G401 (cell line): ENCODE data around the gene CYP24A1. TPM values are rescaled to one million over a fixed set of nuclear protein-coding genes. Genes with fewer than 3 reads are reported as not detected.

ENCODE experiments used
- DNase-seq: peaks from one replicate; pipeline ENCODE4 v3.0.0-alpha.2; 2015; ENCODE audit warnings: low spot score
- in situ Hi-C: cut with HindIII; loops from 2 replicates; pipeline ENCODE4 v1.10.0; 2016; ENCODE audit warnings: low sequenced_read_pairs, mixed read lengths
- total RNA-seq: library from RNA; depleted of rRNA; stranded (reverse); fragments of >200 nt; shearing (Covaris generic); gene quantifications from 2 replicates; pipeline ENCODE4 v1.2.3, GENCODE V29; 2014

CYP24A1 gene
- total RNA-seq, 1 experiment from 2014 or later: 0.27 TPM

DNA sequence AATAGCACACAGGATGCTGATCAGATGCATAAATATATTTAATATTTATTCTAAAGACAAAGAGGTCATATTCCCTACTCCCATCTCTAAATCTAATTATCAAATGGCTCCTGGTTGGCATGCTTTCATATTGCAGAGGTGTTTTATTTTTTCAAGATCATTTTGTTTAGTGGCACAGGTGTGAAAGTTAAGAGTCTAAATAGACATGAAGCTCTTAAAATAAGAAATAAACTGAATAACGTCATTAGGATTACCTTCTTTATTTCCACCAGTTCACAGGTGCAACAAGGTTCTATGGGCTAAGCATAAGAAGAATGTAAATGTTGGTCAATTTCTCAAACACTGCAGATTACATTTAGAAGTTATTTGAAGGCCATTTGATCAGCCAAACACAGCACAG is 7.1 kb upstream of the CYP24A1 start:
- in situ Hi-C loops: no loop called here
- DNase-seq: no peak

DNA sequence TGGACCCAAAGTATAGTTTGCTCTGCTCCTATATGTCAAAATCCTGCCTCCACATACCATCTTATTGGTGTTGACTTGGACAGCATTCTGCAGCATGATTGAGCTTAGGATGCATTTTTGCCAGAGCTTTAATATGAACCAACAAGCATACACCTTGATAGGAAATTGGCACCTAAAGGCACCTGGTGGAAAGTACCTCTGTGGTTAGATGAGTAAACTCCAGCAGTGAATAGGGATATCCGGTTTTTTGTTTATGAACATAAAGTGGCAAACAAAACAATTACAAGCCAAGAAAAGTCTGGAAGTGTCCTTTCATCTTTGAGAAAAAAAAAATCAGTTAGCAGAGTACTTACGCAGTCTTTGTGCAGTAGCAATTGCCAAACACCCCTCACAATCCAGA is 6.2 kb upstream of the CYP24A1 start:
- no peak for DNase-seq
- in situ Hi-C loops: no loop called here

DNA sequence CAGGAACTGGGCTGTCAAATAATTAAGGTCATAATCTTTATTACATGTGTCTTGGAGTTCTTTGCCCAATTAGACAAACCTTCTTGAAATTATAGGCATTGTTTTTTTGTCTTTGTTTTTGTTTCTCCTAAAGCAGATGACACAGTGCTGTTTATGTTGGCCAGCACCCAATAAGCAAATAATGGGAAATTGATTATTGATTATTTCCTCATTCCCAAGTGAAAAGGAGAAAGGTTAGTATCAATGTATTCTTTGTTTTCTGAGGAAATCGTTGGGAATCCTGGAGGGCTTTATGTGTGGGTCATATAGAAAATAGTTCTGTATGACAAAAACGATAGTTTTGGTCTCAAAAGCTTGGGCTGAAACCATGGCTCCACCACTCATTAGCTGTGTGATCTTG is 4.5 kb upstream of the CYP24A1 start:
- no peak for DNase-seq
- in situ Hi-C loops: no loop called here

DNA sequence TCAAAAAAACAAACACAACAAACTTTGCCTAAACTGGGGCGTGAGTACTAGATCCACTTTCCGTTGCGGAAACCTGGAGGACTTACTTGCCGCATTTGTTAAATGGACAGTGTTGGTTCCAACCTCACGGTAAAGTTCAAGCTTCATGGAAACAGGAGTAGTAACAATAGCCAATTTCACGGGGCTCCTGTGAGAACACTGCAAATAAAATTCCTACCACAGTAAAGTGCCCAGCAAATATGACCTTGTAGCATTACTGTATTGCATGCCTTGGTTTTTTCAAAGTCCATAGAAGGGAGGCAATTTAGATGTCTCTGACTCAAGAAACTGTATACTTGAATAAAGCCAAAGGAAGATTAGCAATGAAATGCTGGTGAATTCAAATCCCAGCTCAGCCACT is 3.6 kb upstream of the CYP24A1 start:
- in situ Hi-C loops: no loop called here

DNA sequence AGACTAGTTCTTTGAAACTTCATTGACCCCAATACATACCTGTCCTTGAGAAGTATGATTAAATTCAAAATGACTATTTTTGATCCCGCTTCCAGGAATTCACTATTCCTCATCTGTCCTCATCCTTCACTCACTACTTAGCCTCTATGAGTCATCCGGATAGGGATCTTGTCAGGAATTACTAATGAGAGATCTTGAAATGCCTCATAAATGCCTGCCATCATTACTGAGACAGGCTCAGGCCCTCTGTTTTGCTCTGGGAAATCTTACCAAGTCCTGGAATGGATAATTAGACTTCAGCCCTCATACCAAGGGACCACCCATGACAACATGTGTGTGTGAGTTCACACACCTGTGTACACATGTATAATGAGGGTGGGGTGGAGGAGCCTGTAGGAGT is 2.8 kb upstream of the CYP24A1 start:
- in situ Hi-C loops: no loop called here
- DNase-seq: no peak

More for the DNA sequence above, 3.6 kb upstream of the CYP24A1 start:
- DNase-seq: no peak

DNA sequence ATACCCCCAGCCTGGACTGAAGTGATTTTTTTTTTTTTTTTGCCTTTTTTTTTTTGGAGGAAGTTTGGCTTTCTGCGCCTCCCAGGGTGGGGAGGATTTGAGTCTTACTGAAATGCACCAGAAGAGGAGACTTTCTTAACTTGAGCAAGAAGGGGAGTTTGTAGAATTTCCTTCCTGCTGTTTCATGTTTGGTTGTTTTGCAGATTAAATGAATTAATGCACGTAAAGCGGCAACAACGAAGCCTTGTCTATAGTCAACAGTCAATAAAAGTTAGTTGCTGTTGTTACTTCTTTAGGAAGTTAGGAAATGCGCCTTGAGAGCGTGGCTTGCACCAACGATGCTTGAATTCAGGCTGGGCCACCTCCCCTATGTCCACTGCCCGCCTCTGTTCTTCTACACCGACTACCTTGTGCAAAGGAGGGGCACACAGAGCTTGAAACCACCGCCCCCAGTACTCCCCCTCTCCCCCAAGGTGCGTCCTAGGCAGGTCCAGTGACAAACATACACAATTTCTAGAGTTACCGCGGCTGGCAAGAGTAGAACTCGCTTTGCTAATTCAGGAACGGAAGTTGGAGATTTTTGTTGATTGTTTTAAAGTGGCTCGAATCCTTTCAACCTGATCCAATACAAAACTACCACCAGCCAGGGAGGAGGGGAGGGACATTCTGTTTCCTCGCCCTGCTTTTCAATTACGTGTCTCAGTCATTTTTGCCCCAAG is 830 bp upstream of the CYP24A1 start:
- in situ Hi-C loops: no loop called here
- no peak for DNase-seq

DNA sequence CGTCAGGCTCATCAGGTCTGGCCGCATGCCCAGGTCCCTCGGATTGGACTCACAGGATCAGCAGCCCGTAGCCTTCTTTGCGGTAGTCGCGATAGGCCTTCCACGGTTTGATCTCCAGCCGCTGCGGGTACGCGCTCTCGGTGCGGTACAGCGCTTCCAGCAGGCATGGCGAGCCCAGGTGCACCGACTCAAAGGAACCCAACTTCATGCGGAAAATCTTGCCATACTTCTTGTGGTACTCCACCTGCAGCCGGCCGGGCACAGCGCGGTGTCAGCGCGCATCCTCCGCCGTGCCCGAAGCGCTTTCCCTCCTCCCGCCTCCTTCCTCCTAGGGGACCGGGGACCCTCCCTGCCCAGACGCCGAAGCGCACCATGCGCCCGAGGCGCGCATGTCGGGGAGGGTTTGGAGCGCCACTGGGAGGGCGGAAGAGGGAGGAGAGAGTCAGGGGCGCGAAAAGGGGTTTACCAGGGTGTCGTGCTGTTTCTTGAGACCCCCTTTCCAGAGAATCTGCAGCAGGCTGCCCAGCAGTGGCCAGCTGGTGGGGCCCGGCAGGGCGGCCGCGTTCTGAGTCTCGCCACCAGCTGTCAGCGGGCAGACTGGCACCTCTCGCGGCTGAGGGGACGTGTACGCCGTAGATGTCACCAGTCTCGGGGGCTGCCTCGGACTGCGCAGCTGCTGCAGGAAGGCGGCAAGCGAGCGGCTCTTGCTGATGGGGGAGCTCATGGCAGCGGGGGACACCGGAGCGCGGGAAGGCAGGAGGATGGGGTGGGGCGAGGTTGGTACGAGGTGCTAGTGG is 732 bp downstream of the CYP24A1 start:
- no peak for DNase-seq
- in situ Hi-C loops: no loop called here

DNA sequence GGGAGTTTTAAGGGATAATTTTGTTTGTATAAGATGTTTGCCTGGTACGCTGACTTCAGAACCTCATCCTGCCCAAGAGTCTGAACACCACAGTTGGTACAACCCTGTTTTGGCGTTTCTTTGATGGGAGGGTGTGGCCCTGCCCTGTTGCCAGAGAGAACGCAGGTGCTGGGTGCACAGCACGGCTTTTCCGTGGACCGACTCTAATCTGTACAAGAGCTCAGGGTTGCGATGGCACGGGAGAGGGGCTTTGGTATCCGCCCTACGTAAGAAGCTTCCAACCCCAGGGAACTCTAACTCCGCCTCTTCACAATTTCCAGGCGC is 1.3 kb downstream of the CYP24A1 start:
- in situ Hi-C loops: no loop called here
- no peak for DNase-seq

DNA sequence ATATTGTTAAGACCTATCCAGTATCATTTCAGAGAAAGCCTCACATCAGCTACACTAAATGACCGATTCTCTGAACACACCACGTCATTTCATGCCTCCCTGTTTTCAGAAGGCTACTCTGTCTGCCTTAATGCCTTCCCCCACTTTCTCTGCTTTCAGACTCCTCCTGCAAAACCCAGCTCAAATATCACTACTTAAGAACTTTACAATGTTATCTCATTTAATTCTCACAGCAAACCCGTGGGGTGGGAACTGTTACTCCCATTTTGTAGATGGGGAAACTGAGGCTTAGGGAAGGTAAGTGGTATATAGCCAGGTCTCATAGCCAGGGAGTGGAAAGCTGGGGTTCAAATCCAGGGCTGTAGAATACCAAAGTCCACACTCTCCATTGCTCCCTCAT is 2.8 kb downstream of the CYP24A1 start:
- in situ Hi-C loops: no loop called here
- DNase-seq: no peak

DNA sequence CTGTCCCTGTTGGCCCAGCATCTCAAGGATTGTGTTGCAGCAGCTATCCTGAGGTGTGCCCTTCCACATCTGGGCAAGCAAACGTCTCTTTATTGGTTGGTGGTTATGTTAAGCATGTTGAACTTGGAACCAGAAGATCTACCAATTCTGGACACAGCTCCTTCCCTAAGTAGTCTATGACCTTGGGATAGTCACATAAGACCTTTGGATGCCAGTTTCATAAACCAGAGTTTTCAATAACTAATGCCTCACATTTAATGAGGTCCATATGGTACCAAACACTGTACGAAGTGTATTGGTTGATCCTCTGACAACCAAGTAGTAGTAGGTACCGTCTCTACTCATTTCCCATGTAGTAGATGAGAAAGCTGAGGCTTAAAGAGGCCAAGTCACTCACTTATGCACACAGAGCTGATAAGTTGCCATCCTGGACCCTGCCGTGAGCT is 3.7 kb downstream of the CYP24A1 start:
- no peak for DNase-seq
- in situ Hi-C loops: no loop called here

DNA sequence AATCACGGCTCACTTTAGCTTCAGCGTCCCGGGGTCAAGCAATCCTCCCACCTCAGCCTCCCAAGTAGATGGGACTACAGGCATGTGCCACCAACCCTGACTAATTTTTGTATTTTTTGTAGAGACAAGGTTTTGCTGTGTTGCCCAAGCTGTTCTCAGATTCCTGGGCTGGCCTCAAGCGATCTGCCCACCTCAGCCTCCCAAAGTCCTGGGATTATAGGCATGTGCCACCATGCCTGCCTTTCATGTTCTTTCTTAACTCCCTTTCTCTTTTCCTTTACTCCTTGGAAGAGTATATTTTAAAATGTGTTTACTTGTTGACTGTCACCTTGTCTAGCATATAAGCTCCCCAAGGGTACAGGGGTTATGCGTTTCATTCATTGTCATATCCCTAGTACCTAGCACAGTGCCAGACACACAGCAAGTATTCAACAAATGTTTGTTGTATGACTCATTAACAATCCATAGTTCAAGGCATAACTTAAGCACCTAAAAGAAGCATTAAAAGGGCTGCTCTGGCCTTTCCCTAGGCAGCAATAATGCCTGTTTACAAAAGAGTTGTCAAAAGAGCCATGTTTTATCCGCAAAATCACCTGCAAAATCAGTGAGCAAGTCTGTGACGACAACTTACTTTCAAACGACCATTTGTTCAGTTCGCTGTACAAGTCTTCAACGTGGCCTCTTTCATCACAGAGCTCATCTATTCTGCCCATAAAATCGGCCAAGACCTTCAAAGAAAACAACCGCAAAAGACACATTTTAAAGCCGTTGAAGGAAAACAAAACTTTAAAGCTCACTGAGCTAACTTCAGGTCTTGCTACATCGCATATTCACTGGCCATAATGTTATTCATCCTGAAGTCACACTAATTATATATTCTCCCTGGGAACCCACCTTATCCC is 4.6 kb downstream of the CYP24A1 start:
- DNase-seq: no peak
- in situ Hi-C loops: no loop called here

DNA sequence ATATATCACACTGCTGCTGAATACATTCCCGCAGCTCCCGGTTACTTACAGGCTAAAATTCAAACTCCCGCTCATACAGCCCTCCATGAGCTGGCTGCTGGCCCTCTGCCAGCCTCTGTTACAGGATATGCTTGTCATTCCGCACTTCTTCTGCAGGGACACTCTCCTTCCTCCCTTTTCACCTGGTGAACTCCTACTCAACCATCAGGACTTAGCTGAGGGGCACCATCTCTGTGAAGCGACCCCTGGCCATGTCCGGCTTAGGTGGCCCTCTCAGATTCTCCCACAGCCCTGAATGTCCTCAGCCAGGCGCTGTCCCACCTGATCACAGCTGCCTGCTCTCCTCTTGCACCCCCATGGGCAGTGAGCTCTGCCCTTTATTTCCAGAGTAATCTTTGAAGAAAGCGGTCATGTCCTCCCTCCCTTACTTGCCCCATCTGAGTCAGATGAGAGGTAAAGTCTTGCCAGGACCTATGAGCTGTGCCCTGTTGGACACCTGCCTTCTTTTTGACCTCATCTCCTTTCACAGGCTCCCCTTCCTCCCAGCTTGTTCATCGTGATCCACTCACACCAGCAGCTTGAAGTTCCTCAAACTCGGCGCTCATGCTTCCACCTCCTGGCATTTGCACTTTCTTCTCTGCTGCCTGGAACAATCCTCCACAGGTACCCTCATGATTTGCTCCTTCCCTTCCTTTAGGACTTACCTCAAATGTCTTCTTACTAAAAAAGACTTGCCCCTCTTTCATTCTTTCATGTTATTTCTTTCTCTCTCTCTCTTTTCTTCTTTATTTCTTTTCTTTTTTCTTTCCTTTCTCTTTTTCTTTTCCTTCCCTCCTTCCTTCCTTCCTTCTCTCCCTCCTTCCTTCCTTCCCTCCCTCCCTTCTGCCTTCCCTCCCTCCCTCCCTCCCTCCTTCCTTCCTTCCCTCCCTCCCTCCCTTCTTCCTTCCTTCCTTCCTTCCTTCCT is 5.6 kb downstream of the CYP24A1 start:
- no peak for DNase-seq

DNA sequence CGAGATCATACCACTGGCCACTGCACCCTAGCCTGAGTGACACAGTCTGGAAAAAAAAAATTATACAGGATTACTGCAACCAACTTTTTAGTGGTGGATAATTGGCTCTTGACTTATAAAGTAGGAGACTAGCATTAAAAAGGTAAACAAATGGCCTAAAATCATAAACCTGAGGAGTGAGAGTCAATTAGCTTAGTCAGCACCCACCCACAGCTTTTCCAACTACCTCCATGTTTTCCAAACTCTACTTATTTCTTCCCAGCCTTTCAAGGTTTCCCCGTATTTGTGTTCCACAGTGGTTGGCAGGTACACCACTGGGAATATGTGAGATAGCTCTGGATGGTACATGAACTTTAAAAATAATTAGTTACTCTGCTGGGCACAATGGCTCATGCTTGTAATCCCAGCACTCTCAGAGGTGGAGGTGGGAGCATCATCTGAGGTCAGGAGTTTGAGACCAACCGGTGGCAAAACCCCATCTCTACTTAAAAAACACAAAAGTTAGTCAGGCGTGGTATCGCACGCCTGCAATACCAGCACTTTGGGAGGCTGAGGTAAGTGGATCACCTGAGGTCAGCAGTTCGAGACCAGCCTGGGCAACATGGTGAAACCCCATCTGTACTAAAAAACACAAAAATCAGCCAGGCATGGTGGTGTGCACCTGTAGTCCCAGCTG is 6.7 kb downstream of the CYP24A1 start:
- DNase-seq: no peak
- in situ Hi-C loops: no loop called here

More for the DNA sequence above, 5.6 kb downstream of the CYP24A1 start:
- in situ Hi-C loops: no loop called here

DNA sequence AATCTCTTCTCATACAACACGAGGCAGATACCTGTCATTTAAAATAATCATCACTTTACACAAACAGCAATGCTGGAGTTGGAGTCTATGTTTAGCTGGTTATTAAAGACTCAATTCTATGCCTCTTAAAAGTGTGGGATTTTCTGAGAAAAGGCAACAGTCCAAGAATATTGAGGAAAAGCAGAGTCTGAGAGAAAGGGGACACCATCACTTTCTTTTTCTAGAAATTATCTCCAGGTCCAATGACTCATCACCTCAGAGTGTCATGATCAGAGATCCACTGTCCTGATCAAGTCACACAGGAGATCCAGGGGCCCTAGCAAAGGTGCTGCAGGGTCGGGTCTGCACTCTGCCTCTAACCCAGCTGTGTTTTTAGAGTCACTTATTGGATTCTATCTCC is 8.0 kb downstream of the CYP24A1 start:
- in situ Hi-C loops: no loop called here

DNA sequence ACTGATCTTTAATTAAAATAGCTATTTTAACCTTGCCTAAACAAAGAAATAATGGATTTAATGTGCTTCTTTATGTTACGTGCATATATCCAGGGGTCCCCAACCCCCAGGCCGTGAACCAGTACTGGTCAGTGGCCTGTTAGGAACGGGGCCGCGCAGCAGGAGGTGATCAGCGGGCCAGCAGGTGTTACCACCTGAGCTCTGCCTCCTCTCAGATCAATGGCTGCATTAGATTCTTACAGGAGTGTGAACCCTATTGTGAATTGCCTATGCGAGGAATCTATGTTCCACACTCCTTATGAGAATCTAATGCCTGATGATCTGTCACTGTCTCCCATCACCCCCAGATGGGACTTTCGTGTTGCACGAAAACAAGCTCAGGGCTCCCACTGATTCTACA is 8.8 kb downstream of the CYP24A1 start:
- in situ Hi-C loops: no loop called here
- no peak for DNase-seq

More for the DNA sequence above, 8.0 kb downstream of the CYP24A1 start:
- DNase-seq: no peak

DNA sequence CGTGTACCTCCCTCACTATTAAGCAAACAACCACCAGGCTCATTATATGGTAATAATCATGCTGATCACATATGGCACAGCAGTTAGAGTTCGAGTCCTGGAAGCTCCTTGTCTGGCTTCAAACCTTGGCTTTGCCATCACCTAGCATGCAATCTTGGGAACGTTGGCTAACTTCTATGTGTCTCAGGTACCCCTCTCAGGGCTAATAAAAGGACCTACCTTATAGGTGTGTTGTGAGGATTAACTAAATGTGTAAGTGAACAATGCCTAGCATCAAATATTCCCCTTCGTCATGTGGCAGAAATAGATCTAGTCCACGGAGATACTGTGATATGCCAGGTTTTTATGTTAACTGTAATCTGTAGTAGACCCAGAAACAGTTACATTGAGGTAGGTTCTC is 10.4 kb downstream of the CYP24A1 start:
- in situ Hi-C loops: no loop called here
- no peak for DNase-seq

DNA sequence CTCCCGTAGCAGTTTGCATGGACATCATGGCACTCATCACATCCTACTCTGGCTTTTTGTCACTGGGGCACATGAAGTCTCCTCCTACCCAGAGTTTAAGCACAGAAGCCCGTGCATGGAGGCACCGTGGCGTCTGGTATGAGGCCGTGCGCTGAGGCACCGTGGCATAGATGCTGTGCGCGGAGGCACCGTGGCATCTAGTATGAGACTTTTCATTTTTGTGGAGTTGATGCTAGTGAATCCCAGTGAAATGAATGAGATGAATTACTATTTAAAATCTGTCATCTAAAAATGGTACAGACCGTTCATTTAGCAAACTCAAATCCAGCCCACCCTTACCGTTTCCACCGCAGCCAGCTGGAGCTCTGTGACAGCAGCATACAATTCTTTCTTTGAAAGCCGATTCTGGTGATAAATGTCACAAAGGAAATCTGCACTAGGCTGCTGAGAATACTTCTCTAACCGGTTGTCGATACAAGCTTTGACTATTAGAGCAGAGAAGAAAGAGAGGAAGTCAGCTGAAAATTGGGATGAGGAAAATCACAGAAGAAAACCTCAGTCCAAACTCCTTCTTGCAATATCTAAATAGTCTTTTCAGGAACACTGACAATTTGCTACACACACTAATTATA is 11.3 kb downstream of the CYP24A1 start:
- in situ Hi-C loops: no loop called here
- no peak for DNase-seq

DNA sequence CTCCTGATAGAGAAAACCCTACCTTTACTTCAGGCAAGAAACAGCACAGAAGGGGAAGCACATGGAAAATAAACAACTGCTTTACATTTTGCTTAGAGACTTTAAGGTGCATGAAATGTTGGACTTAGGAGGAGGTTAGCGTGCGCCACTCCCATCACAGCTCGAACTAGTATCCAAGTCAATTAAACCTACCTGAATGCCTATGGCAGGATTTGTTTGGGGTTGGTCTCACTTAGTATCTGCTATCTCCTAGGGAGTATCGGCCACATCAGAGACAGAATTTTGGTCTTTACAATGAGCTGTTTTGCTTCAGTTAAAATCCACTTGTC is 12.0 kb downstream of the CYP24A1 start:
- in situ Hi-C loops: no loop called here
- no peak for DNase-seq
